Daoy (cell line): ENCODE results near the gene VPS51. TPM values are rescaled to one million over a fixed set of nuclear protein-coding genes. Genes with fewer than 3 reads are reported as not detected.
"Not testable (repeated sequence)": the region's sequence is repeated elsewhere in the genome, so short reads cannot be mapped to it uniquely, and the experiment has no call there.

Experiments
- DNase-seq: peaks from one replicate; pipeline ENCODE4 v3.0.0-alpha.2; 2015; ENCODE audit warnings: low read depth
- total RNA-seq: library from RNA; depleted of rRNA; stranded (reverse); fragments of >200 nt; shearing (Covaris generic); gene quantifications from 2 replicates; pipeline ENCODE4 v1.2.3, GENCODE V29; 2014

Gene VPS51
- total RNA-seq, 1 experiment from 2014 or later = 333 TPM

DNA sequence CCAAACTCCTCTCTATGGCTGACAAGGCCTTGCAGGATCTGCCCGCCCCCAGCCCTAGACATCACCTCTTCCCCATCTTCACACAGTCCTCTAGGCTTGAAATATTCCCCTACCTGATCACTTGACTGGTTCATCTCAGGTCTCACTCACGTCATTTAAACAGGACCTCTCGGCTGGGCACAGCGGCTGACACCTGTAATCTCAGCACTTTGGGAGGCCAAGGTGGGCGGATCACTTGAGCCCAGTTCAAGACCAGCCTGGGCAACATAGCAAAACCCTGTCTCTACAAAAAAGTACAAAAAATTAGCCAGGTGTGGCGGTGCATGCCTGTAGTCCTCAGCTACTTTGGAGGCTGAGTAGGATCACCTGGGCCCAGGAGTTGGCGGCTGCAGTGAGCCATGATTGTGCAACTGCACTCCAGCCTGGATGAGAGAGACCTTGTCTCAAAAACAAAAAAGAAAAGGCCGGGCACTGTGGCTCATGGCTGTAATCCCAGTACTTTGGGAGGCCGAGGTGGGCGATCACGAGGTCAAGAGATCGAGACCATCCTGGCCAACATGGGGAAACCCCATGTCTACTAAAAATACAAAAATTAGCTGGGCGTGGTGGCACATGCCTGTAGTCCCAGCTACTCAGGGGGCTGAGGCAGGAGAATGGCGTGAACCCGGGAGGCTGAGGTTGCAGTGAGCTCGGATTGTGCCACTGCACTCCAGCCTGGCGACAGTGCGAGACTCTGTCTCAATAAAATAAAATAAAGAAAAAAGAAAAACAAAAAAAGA is 23.1 kb downstream of the VPS51 start:
- DNase-seq = not testable (repeated sequence)

DNA sequence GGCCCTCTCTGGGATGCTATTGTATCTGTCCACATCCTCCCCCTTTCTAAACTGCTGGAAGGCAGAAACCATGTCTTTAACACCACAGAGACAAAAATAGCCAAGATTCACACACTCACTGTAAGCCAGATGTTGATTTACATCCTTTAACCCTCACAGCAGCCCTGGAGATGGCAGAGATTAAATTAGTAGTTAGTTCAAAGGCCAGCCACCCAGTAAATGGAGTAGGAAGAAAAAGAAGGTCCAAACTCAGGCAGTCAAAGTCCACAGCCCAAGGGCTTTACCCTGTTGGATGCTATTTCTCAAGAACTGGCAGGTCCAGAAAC is 23.6 kb downstream of the VPS51 start:
- no peak for DNase-seq

DNA sequence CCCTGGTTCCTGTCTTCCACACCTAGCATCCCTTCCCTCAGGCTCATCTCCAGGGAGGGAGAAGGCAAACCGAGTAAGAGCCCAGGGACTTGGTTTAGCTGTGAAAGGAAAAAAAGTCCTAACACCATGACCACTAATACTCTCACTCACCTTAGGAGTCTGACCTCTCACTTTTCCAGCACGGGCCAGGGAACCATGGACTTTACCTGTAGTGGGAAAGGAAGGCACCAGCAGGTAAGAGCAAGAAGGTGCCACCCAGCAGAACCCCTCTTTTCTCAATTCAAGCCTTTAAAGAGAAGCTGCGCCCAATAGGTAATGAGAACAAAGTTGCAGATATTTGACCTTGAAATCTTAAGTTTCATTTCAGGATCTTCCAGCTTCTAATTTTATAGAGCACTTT is 24.8 kb downstream of the VPS51 start:
- DNase-seq = no peak

DNA sequence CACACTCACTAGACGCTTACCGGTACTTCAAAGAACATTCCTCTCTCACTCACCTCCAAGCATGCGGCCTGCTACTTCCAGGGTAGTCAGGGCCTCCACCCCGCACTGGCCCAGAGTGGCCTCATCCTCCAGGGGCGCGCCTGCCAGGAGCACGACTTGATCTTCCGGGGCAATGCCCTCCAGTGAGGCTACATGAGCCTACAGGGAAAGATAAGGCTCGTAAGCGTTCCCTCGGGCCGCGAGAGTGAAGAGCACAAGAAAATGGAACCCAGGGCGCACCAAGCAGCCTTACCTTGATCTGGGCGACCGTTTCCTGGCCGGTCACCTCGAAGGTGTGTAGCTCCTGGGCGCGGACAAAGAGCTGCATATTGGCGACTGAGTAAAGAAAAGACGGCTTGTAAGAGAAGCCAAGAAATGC is 25.4 kb downstream of the VPS51 start:
- DNase-seq = no peak

DNA sequence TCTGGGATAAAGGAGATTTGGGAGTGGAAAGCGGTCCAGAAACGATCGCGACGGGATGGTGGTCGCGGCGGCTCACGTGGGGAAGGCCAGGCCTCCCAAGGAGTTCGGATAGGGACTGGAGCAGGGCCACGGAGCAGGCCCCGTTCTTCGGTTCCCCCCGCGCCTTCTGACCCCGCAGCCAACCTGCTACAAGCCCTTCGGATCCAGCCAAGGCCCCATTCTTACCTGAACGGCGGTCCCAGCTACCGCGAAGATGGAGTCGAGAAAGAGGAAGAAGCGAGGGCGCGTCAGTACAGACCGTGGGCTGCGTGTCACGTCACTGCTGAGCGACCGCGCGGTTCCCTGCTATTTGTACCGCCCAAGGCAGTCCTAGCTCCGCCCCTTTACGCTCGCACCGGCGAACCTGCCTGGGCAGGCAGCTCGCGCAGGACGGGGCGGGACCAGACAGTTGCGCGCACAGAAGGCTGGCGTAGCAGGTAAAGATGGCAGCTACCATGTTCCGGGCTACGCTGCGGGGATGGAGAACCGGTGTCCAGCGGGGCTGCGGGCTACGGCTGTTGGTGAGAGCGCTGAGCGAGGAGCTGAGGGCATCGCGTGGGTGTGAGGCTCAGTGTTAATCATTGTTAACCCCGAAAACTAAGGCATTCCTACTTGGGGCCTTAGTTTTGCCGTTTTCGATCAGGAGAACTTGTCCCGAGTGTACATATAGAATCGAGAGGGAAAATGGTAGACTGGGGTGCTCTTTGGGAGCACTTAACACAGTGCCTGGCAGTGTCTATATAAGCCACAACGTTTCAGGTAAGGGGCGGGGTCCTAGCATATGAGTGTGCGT is 26.1 kb downstream of the VPS51 start, which contains the start of the genes FAU and MRPL49:
Gene FAU, minus strand, starts transcription at position 270 of the 832 bp plus-strand sequence. CDS start 321 bp downstream, outside the sequence.
Gene MRPL49, plus strand, starts transcription at position 457 of the 832 bp plus-strand sequence. Its CDS starts 26 bp downstream, at position 483.
- DNase-seq = peak; percentile 99

DNA sequence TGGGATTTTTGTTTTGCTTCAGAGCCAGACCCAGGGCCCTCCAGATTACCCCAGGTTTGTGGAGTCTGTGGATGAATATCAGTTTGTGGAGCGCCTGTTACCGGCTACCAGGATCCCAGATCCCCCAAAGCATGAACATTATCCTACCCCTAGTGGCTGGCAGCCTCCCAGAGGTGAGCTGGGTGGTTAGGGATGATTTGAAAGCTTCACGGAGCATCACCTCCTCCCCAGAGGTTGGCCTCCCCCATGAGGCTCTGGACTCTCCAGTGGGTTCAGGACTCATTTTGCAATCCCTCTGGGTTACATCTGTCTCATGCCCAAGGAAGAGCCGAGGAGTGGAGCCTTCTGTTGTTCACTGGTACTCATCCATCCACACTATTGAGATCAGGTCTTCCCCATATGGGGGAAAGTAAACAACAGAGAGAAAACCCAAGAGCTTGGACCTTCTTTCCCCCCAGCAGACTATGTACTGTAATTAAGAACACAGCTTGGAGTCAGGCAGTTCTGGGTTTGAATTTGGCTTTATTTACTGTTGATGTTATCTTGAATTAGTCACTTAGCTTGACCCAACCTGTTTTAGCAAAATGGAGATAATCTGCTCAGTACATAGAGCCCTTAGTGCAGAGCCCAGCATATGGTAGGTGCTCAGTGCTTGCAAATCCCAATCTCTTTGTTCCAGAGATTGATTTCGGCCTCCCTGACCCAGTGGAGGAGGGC is 28.6 kb downstream of the VPS51 start:
- no peak for DNase-seq

DNA sequence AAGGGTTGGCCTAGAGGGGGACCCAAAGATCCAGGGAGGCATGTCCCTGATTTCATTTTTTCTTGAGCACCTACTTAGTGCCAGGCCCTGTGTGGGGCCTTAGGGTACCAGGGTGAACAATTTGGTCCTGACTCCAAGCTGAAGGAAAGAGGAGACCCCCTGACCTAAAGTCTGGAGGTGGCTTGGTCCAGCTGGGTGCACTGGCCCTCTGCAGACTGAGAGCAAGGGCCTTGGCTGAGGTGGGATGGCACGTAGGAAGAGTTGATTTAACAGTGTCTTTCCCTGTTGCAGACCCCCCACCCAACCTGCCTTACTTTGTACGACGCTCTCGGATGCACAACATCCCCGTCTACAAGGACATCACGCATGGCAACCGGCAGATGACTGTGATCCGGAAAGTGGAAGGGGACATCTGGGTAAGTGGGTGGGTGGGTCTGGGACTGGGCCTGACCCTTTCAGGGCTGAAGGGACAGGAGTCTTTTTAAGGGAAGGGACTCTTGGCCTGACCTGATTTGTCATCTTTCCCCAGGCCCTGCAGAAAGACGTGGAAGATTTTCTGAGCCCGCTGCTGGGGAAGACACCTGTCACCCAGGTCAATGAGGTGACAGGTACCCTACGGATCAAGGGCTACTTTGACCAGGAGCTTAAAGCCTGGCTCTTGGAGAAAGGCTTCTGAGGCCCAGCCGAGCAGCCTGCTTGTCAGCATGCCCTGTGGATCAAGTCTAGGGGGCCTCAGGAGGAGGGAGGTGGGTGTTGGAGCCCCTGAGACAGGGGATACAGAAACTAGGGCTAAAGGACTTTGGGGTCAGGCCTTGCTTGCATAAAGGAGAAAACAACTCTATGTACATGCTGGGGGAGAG is 29.4 kb downstream of the VPS51 start:
- DNase-seq = no peak

DNA sequence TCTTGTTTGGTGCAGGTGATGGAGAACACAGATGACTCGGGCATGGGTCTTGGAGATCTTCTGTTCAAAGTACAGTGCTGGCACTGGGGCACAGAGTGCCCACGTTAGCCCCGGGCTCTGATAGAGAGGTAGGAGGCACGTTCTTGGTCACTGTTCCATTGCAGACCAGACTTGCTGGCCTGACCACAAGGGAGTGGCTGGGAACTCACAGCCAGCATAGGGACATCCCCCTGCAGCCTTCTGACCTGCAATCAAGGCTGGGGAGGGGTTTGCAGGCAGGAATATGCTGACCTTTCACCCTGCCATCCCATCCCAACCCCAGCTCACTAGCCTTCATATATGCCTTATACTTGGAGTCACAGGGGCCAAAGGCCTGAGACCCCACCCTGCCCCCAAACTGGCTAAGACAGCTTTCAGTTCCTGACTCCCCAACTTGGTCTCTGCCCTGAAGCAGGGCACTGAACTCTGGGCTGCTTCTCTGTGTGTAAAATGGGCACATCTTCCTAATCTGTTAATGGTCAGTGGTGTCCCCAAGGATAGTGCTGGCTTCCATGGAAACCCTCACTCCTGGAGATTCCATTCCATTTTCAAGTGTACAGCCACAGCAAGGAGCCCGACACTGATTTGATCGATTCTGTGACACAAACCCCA is 30.7 kb downstream of the VPS51 start:
- DNase-seq = no peak

DNA sequence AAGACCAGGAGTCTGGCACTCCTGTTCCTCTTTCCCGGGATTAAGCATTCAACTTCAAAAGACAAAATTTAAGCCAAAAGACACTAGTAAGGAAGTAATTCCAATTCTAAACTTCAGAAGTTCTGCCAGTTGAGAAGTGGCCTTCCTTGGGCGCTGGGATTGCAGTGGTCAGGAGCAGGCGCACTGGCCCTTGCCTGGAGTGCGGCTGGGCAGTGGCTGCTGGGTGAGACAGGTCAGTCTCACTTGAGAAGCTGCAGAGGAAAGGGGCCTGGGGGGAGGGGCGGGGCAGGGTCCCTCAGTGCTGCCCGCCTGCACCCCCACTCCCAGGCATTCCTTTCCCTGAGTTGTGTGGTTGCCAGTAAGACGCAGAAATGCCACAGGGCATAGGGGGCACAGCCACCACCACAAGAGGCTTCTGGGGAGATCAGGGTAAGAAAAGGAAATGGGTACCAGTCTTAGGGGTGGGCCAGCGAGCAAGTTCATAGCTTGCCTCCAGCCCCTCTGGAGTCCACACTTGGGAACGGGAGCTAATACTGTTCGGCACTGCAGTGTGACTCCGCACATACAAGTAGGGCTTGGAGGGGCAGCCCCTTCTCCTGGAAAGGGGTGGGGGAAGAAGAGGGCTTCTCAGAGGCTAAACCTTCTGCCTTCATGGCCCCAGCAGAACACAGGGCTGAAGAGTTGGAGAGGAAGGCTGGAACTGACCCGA is 31.6 kb downstream of the VPS51 start:
- DNase-seq = no peak

DNA sequence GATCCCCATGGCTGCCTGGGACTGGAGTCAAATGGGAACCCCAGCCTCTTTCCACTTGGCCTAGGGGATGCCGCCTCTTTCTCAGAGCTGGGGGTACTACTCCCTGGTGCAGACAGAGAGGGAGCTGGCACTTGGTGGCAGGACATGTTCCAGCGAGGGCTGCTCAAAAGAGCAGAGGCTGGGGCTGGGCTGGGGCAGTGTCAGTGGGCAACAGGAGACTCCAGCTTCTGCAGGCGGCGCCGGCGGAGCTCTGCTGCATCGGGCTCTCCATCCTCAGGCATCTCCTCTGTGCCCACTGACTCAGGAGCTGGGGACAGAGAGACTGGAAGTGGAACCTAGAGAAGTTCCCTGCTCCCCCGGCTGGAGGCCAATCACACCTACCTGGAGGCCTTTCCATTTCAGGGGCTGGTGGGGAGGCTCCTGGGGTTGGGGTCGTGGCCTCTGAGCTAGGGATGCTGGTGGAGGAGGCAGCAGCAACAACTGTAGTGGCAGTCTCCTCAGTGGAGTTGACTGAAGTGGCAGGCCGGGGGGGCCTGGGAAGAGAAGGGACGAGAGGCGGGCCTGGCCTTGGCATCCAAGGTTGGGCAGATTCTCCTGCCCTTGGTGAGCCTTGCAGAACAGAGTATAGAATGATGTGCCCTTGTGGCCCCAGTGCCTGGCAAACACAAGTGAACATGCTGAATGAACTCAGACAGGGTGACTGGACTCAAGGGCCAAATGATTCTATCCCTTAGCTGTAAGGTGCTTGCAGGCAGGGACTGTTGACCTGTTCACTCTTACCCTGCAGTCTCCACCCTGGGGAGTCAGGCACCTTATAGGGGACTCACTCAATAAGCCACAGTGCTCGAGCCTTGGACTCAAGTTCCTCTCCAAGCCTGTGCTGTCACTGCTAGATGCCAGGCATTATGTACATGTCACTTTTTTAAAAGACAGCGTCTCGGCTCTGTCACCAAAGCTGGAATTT is 32.5 kb downstream of the VPS51 start:
- no peak for DNase-seq

DNA sequence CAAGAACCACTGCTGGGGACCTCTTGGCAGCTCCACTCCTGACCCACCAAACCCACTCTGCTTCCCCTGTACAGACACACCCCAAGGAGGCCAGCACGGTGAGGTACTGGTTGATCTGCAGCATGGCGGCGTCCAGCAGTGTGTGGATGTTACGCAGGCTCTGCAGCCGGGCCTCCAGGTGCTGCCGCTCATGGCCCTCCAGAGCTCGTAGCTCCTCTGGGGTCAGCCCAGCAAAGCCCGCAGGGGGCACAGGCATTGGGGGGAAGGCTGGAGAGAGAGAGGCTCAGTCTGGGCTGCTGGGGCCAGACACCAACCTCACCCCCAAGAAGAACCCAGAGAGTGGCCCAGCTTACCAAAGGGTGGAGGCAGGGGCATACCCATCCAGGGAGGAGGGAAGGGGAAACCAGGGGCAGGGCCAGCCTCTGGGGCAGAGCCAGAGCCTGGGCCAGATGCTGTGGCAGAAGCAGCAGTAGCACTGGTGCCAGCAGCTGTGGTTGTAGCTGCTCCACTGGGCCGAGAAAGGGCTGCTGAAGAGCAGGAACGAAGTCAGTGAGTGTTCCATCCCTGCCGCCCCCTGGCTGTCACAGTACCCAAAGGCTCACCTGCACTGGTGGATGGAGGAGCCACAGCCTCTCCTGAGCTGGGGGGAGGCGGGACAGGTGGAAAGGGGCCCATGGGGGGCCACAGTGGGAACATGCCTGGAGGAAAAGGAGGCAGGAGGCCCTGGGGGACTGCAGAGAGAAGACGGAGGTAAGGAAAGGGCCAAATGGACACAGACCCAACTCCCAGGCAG is 33.8 kb downstream of the VPS51 start:
- no peak for DNase-seq

DNA sequence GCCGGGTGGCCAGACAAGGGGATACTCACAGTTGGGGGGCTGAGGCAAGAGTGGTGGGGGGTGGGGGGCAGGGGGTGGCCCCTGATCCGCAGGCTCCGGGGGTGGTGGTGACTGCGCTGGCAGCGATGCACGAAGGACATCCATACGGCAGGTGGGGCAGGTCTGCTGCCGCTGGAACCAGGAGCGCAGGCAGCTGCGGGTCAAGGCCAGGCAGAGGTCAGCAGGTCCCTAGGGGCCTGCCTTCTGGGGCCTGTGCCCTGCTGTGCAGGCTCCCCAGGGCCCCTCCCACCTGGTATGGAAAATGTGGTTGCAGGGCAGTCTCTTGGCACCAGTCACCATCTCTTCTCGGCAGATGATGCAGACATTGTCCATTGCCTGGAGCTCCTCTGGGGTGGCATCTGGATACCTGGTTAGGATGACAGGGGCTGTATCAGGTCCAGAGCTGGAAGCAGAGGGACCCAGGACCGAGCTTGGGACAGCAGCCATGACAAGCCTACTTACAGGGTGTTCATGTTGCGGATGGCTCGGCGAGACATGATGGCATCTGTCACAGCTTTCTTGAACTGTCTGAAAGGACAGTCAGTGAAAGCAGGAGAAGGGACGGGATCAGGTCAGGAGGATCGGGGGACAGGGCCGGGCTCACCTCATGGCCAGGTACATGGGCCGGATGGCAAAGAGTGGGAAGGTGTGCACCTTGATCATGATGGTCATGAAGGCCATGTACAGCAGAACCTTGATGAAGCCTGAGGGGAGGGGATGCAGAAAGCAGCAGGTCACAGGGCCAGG is 34.8 kb downstream of the VPS51 start:
- DNase-seq = no peak

DNA sequence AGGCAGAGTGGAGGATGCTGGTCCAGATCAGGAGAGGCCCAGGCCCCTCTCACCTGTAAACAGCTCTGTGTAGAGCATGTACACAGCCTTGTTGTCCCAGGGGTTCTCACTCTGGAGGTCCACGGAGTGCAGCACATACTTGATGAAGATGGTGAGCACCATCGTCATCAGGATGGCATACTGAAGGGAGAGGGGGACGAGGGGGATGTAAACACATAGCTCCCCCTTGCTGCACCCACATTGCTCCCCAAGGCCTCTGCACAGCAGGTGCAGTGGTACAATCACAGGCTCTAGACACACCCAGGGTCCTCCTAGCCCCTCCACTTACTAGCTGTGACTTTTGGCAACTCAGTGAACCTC is 35.4 kb downstream of the VPS51 start:
- DNase-seq = no peak

DNA sequence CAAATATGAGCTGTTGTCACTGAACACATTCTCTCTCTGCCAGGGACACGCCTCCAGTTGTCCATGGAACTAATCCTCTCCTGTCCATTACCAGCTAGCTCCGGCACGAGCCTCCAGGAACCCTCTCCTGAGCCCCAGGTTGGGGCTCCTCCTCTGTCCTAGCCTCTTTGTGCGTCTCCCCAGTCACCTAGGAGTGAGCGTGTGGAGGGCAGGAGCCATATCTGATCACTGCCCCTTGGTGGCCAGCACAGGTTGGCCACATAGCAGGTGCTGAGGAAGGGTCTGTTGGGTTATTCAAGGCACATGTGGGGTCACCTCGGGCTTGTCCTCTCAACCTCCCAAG is 35.9 kb downstream of the VPS51 start:
- DNase-seq = no peak

DNA sequence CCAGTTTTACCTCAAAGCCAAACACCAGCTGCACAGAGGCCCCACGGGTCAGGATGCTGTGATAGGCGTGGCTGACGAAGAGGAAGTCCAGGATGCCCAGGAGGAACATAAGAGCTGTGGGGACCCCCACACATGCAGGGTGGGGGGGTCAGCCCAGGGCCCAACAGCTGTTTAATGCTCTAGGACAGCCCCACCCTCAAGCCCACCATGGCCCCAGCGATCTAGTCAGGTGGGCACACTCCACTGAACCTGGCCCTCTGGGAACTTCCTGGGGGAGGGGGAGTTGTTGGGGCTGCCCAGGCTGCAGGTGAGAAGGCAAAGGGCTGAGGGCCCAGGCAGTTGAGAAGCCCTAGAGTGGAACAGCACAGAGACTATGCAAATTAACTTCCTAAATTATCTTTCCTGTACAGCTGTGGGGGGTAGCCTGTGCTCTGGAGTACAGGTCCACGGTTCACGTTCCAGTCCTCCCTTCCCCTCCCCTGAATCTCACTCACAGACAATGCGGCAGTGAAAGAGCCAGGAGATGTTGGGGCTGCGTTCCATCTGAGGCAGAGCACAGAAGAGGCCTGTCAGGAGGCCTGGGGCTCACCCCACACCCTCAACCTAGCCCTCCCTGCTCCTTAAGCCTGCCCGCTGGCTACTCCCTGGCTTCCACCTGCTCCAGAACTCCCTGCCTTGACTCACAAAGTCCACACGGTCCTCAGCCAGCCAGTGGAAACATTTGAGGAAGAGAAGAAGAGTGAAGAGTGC is 36.4 kb downstream of the VPS51 start:
- no peak for DNase-seq

DNA sequence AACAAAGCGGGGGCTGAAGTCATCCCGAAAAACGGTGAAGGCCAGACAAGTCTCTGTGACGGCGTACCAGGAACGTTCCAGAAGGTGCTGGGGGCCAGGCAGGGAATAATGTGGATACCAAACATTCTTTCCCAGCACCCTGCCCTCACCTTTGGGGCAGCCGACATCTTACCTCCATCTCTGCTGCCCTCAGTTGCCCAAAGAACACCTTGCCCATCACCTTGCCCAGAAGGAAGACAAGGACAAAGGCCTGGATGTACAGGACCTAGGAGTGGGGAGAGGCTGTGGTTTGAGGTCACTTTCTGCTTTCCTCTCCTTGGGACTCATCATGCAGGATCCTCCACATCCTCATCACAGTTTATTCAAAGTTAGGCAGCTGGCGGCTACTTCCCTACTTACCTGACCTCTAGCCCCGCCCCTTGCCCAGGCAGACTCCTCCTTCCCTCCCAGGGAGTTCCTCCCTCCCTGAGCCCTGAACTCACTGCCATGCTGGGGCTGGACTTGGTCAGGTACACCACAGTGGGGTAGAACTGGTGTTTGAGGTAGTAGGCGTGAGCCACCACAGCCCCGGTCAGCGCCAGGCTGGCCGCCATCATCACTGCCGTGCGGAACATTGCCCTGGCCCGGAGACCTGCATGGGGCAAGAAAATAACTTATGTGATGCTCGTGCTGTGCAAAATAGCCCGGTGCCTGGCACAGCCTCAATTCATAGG is 37.1 kb downstream of the VPS51 start:
- no peak for DNase-seq
